HCT116 (cell line): ENCODE results near the gene PHF14. TPM values are rescaled to one million over a fixed set of nuclear protein-coding genes. Genes with fewer than 3 reads are reported as not detected.

Source experiments
- ATAC-seq: fragments of 200-7000 bp; cut with Tn5 transposase; 2 replicates; pipeline ENCODE4 v1.9.1; 2020; ENCODE audit warnings: mild to moderate bottlenecking, moderate library complexity
- BruUV-seq: library from RNA; stranded (reverse); fragments of 400-500 nt; replicated peaks from 2 replicates; lab custom pipeline; 2021; lab: Mats Ljungman, UMichigan
- CTCF ChIA-PET: fragments of 300-600 bp; sonication (Branson Sonifier 250); formaldehyde crosslinking; loops from one replicate; lab custom pipeline; 2021; ENCODE audit warnings: antibody characterized with exemption; lab: Charles Lee
- POLR2A ChIA-PET: fragments of 300-600, 350-600 bp; sonication (Branson Sonifier 250); formaldehyde crosslinking; loops from one replicate; lab custom pipeline; 2021; ENCODE audit warnings: antibody characterized with exemption; lab: Charles Lee
- RAD21 ChIA-PET, 2 experiments: fragments of 300-600 bp; sonication (Branson Sonifier 250); formaldehyde crosslinking; loops; one replicate each; lab custom pipeline; 2023; ENCODE audit warnings: low total read pairs in 2 of 2; ENCODE audit not compliant: uncharacterized antibody in 2 of 2, unreplicated experiment in 2 of 2, low non-redundant PET in 1 of 2; lab: Charles Lee
- DNase-seq: peaks from one replicate; pipeline ENCODE4 v3.0.0-alpha.2; 2010; ENCODE audit warnings: low read depth, low spot score
- H2AFZ ChIP-seq: fragments of 200-600 bp; shearing (Covaris generic), sonication (generic); 2 replicates; pipeline ENCODE4 v1.6.1; 2017; ENCODE audit warnings: low read depth, mixed run types, mixed read lengths, antibody characterized with exemption, low read length; ENCODE audit not compliant: poor library complexity, severe bottlenecking
- H3K27ac ChIP-seq: 2 replicates; pipeline ENCODE4 v1.5.1; 2012; ENCODE audit warnings: low read depth, low read length
- H3K27me3 ChIP-seq: fragments of 200-600 bp; sonication (generic); 2 replicates; pipeline ENCODE4 v1.6.1; 2016; ENCODE audit warnings: mixed run types, low read length, mixed read lengths; ENCODE audit not compliant: insufficient read depth
- H3K36me3 ChIP-seq, 2 experiments: fragments of 200-500 bp in 1 of 2; fragments of 200-600 bp in 1 of 2; sonication (Bioruptor generic) in 1 of 2; sonication (generic) in 1 of 2; 2 replicates each; pipeline versions ENCODE4 v1.5.1 to v1.6.1; 2014 to 2016; ENCODE audit warnings: low read length in 2 of 2, inconsistent platforms in 1 of 2, mixed read lengths in 1 of 2, mixed run types in 1 of 2; ENCODE audit not compliant: insufficient read depth in 2 of 2, control insufficient read depth in 1 of 2
- H3K4me1 ChIP-seq, 2 experiments: fragments of 200-600 bp in 1 of 2; sonication (generic) in 1 of 2; 2 replicates each; pipeline versions ENCODE4 v1.5.1 to v1.6.1; 2012 to 2017; ENCODE audit warnings: low read length in 2 of 2, inconsistent platforms in 1 of 2, mild to moderate bottlenecking in 1 of 2, mixed read lengths in 1 of 2, mixed run types in 1 of 2, moderate library complexity in 1 of 2; ENCODE audit not compliant: insufficient read depth in 2 of 2, control insufficient read depth in 1 of 2
- H3K4me2 ChIP-seq: fragments of 200-600 bp; sonication (generic); 2 replicates; pipeline ENCODE4 v1.6.1; 2017; ENCODE audit warnings: mixed run types, low read length, mixed read lengths
- H3K4me3 ChIP-seq, 2 experiments: fragments of 200-600 bp in 1 of 2; sonication (generic) in 1 of 2; replicated peaks in 1 of 2; 2 replicates each; pipeline ENCODE4 v1.5.1; 2011 to 2016; ENCODE audit warnings: low read length in 2 of 2, control low read depth in 1 of 2, low read depth in 1 of 2, mild to moderate bottlenecking in 1 of 2, mixed read lengths in 1 of 2, mixed run types in 1 of 2
- H3K79me2 ChIP-seq: fragments of 200-600 bp; sonication (generic); 2 replicates; pipeline ENCODE4 v1.6.1; 2017; ENCODE audit warnings: mild to moderate bottlenecking, mixed run types, low read length, moderate library complexity, mixed read lengths; ENCODE audit not compliant: insufficient read depth
- H3K9ac ChIP-seq: fragments of 200-600 bp; sonication (generic); 2 replicates; pipeline ENCODE4 v1.6.1; 2016; ENCODE audit warnings: low read length, mixed read lengths
- H3K9me2 ChIP-seq: fragments of 200-600 bp; sonication (generic), shearing (Covaris generic); 2 replicates; pipeline ENCODE4 v1.6.1; 2017; ENCODE audit warnings: mixed run types, mild to moderate bottlenecking, moderate library complexity; ENCODE audit not compliant: insufficient read depth
- H3K9me3 ChIP-seq, 2 experiments: fragments of 200-500 bp in 1 of 2; fragments of 200-600 bp in 1 of 2; sonication (Bioruptor generic) in 1 of 2; sonication (generic) in 1 of 2; 2 replicates each; pipeline ENCODE4 v1.6.1; 2014 to 2017; ENCODE audit warnings: low read length in 2 of 2, mixed read lengths in 2 of 2, inconsistent platforms in 1 of 2, low read depth in 1 of 2, mild to moderate bottlenecking in 1 of 2, mixed run types in 1 of 2, moderate library complexity in 1 of 2; ENCODE audit not compliant: control insufficient read depth in 1 of 2, insufficient read depth in 1 of 2
- H4K20me1 ChIP-seq: fragments of 200-600 bp; sonication (generic), shearing (Covaris generic); 2 replicates; pipeline ENCODE4 v1.6.1; 2017; ENCODE audit warnings: mixed run types, mild to moderate bottlenecking, moderate library complexity; ENCODE audit not compliant: insufficient read depth
- ATF3 ChIP-seq: IDR thresholded peaks from 2 replicates; pipeline ENCODE4 v1.6.1; 2012
- CBX3 ChIP-seq: IDR thresholded peaks from 2 replicates; pipeline ENCODE4 v1.6.1; 2012; ENCODE audit warnings: low read depth
- CEBPB ChIP-seq: IDR thresholded peaks from 2 replicates; pipeline ENCODE4 v1.6.1; 2012; ENCODE audit warnings: low read depth
- CTCF ChIP-seq, 3 experiments: fragments of 200-600 bp in 1 of 3; sonication (generic) in 1 of 3; IDR thresholded peaks in 2 of 3; conservative IDR thresholded peaks in 1 of 3; 2 replicates each; pipeline ENCODE4 v1.5.1; 2012 to 2017; ENCODE audit warnings: low read depth in 2 of 3, low read length in 2 of 3, antibody characterized with exemption in 1 of 3, borderline replicate concordance in 1 of 3, control low read depth in 1 of 3, mild to moderate bottlenecking in 1 of 3, mixed read lengths in 1 of 3, mixed run types in 1 of 3, moderate library complexity in 1 of 3; ENCODE audit not compliant: insufficient read depth in 1 of 3
- EGR1 ChIP-seq: IDR thresholded peaks from 2 replicates; pipeline ENCODE4 v1.6.1; 2012; ENCODE audit warnings: low read depth
- ELF1 ChIP-seq: IDR thresholded peaks from 2 replicates; pipeline ENCODE4 v1.6.1; 2012; ENCODE audit warnings: low read depth, borderline replicate concordance
- FOSL1 ChIP-seq: IDR thresholded peaks from 2 replicates; pipeline ENCODE4 v1.6.1; 2012; ENCODE audit warnings: low read depth
- JUND ChIP-seq: IDR thresholded peaks from 2 replicates; pipeline ENCODE4 v1.6.1; 2012
- POLR2A ChIP-seq: IDR thresholded peaks from 2 replicates; pipeline ENCODE4 v1.7.0; 2011; ENCODE audit warnings: borderline replicate concordance; ENCODE audit not compliant: insufficient read depth, insufficient read length; ENCODE audit errors: extremely low read depth
- RAD21 ChIP-seq: IDR thresholded peaks from 2 replicates; pipeline ENCODE4 v1.6.1; 2012; ENCODE audit warnings: low read depth, mild to moderate bottlenecking
- SIN3A ChIP-seq: IDR thresholded peaks from 2 replicates; pipeline ENCODE4 v1.6.1; 2012; ENCODE audit warnings: low read depth
- SP1 ChIP-seq: IDR thresholded peaks from 2 replicates; pipeline ENCODE4 v1.6.1; 2012; ENCODE audit warnings: low read depth
- SRF ChIP-seq: IDR thresholded peaks from 2 replicates; pipeline ENCODE4 v1.6.1; 2012; ENCODE audit warnings: low read depth
- TCF7L2 ChIP-seq: IDR thresholded peaks from 2 replicates; pipeline ENCODE4 v1.7.0; 2011; ENCODE audit warnings: borderline replicate concordance, inconsistent platforms; ENCODE audit not compliant: insufficient read depth, insufficient read length; ENCODE audit errors: extremely low read depth
- YY1 ChIP-seq: IDR thresholded peaks from 2 replicates; pipeline ENCODE4 v1.6.1; 2011; ENCODE audit warnings: low read length, low read depth, moderate library complexity, mild to moderate bottlenecking; ENCODE audit not compliant: insufficient replicate concordance; ENCODE audit errors: extremely low read depth
- ZBTB33 ChIP-seq: IDR thresholded peaks from 2 replicates; pipeline ENCODE4 v1.6.1; 2011; ENCODE audit warnings: mild to moderate bottlenecking, low read length, moderate library complexity; ENCODE audit not compliant: insufficient replicate concordance; ENCODE audit errors: extremely low read depth
- ZNF274 ChIP-seq: fragments of 200-500 bp; sonication (Bioruptor generic); IDR thresholded peaks from 2 replicates; pipeline ENCODE4 v1.6.1; 2014; ENCODE audit warnings: mild to moderate bottlenecking, low read depth, low read length, inconsistent platforms
- intact Hi-C: fragments of 100-400 bp; cut with micrococcal nuclease; formaldehyde crosslinking; loops from 2 replicates; pipeline ENCODE4 v1.10.0; 2022
- total RNA-seq: library from RNA; stranded (reverse); gene quantifications from one replicate; pipeline ENCODE4 v1.2.1, GENCODE V29; 2021; ENCODE audit not compliant: unreplicated experiment
- TF ChIP-seq, protein P1 (sequence below): IDR thresholded peaks from 2 replicates; pipeline ENCODE4 v1.6.1; 2012; ENCODE audit warnings: low read depth

Gene PHF14
- total RNA-seq, 1 experiment from 2014 or later = 13.8 TPM

DNA sequence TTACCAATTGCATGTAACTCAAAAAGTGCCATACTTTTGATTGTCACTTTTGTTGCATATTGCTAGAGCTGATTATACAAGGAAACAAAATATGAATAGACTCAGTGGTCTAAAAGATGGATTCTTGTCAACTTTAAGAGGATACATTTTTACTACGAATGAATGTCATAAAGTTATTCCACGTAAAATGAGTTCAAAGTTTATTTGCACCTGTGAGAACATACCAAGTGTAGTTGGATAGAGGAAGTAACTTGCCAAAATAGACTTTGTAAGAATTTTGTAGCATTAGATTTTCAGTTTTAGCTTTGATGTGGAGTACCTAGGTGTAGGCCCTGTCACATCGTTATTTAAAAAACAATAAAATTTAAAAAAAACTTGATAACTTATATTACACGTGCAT lies 106.2 kb downstream of the PHF14 start:
- H3K9me3 ChIP-seq = no peaks in the 10 kb centered on the region
- RAD21 ChIA-PET = no interaction called here

More for the DNA sequence above, 106.2 kb downstream of the PHF14 start:
- ATAC-seq = no peak
- peaks cover 0 to 14% of the 10 kb centered on the region in 2 experiments; a peak in 1 of 4 replicates for H3K4me1 ChIP-seq
- no peaks in the 10 kb centered on the region for H3K27me3 ChIP-seq
- H3K4me3 ChIP-seq = no peak overlapping the region
- no TSS peak for BruUV-seq
- no peaks in the 10 kb centered on the region for H3K36me3 ChIP-seq
- no peak overlapping the region for H2AFZ ChIP-seq
- no peak for TF ChIP-seq SIN3A
- TF ChIP-seq TCF7L2 = no peak
- TF ChIP-seq ZNF274 = no peak
- TF ChIP-seq EGR1 = no peak
- TF ChIP-seq, protein P1, sequence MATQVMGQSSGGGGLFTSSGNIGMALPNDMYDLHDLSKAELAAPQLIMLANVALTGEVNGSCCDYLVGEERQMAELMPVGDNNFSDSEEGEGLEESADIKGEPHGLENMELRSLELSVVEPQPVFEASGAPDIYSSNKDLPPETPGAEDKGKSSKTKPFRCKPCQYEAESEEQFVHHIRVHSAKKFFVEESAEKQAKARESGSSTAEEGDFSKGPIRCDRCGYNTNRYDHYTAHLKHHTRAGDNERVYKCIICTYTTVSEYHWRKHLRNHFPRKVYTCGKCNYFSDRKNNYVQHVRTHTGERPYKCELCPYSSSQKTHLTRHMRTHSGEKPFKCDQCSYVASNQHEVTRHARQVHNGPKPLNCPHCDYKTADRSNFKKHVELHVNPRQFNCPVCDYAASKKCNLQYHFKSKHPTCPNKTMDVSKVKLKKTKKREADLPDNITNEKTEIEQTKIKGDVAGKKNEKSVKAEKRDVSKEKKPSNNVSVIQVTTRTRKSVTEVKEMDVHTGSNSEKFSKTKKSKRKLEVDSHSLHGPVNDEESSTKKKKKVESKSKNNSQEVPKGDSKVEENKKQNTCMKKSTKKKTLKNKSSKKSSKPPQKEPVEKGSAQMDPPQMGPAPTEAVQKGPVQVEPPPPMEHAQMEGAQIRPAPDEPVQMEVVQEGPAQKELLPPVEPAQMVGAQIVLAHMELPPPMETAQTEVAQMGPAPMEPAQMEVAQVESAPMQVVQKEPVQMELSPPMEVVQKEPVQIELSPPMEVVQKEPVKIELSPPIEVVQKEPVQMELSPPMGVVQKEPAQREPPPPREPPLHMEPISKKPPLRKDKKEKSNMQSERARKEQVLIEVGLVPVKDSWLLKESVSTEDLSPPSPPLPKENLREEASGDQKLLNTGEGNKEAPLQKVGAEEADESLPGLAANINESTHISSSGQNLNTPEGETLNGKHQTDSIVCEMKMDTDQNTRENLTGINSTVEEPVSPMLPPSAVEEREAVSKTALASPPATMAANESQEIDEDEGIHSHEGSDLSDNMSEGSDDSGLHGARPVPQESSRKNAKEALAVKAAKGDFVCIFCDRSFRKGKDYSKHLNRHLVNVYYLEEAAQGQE = no peak
- TF ChIP-seq CEBPB = no peak
- no peak for TF ChIP-seq ELF1
- TF ChIP-seq CTCF (IDR thresholded peaks at IDR 0.05 in 2 of 3, conservative IDR thresholded peaks at IDR 0.05 in 1 of 3; ENCODE audit: borderline replicate concordance in 1 of 3, insufficient read depth in 1 of 3, low read depth in 2 of 3, low read length in 2 of 3) = no peak
- TF ChIP-seq ATF3 = no peak
- no peak for TF ChIP-seq FOSL1
- no peak for TF ChIP-seq SRF
- no peak for TF ChIP-seq CBX3
- TF ChIP-seq ZBTB33 = no peak
- no peak for TF ChIP-seq POLR2A
- TF ChIP-seq SP1 = no peak
- no peak for TF ChIP-seq YY1
- TF ChIP-seq RAD21 = no peak
- TF ChIP-seq JUND = no peak
- ChIA-PET POLR2A (no interaction called here), CTCF (no interaction called here)
- DNase-seq = no peak
- no peaks in the 10 kb centered on the region for H3K9me2 ChIP-seq
- no peaks in the 10 kb centered on the region for H3K79me2 ChIP-seq
- H3K4me2 ChIP-seq = no peak overlapping the region
- no peak overlapping the region for H3K9ac ChIP-seq
- H4K20me1 ChIP-seq = no peaks in the 10 kb centered on the region
- intact Hi-C loops = no loop called here
- no peak overlapping the region for H3K27ac ChIP-seq
